Measurements from ENCODE around the gene C12orf76. TPM values are rescaled to one million over a fixed set of nuclear protein-coding genes. Genes with fewer than 3 reads are reported as not detected.
A peak's percentile ranks its signal among the peaks of the same experiment; 100 is the strongest.
"Not testable (repeated sequence)": the region's sequence is repeated elsewhere in the genome, so short reads cannot be mapped to it uniquely, and the experiment has no call there.

The C12orf76 gene, protein sequence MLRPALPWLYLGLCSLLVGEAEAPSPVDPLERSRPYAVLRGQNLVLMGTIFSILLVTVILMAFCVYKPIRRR
- total RNA-seq, result 11.9 and 15.4 TPM in 2 replicates

DNA sequence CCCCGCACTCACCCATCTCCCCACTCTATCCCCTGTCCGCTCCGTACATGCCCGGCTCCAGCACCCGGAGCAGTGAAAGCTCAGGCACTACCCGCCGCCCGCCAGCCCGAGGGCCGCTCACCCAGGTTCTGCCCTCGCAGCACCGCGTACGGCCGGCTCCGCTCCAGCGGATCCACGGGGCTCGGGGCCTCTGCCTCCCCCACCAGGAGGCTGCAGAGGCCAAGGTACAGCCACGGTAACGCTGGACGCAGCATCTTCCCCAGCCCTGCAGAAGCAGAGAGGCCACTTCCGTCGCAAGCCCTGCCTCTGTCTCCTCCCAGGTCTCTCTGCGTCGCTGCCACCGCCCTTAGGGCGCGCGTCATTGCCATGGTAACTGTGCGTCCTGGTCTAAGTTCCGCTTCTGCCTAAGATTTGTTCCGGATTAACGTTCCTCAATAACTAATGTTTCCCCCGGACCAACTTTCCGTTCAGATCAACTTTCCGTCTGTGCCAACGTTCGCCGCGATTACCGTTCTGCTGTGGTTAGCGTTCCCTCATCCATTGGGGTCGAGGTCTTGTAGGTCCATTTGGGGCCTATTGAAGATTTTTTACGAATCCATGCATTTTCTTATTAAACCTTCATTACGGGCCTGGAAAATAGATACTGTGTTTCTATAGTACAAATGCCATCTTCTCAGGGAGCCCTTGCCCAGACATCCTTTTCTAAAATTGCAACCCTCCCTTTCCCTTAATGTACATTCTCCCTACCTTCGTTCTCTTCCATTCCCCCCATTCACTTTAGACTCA is at the start of gene C12orf76:
Gene C12orf76 (minus strand): TSS at position 281 of the 786 bp plus-strand sequence. CDS start 27 bp downstream, at position 254.
- peak; percentile 92 to 95 for DNase-seq (ENCODE audit: low read depth in 2 of 2)

DNA sequence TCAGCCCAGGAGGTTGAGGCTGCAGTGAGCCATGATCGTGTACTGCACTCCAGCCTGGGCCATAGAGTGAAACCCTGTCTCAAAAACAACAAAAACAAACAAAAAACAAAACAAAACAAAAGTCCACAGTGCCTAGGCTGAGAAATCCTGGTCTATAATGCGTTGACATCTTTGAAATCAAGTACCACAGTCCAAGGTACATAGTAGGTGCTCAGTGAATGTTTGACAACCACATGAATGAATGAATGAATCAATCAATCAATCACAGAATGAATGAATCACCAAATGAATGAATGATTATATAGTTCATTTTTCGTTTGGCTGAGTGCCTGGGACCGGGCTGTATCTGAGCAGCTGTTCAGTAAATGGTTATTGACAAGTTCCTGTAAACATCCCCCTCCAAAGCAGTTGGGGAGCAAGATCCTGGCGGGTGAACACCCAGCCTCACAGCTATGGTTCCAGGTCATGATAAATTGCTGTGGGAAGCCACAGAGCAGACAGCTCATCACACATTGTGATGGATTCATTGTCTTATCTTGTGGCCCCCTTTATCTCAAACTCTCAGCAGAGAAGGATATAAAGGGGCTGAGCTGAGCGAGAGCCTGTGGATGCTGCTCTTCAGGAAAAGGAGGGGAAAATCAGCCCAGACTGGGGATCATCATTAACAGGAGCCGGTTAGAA is 45.4 kb upstream of the C12orf76 start:
- DNase-seq (ENCODE audit: low read depth in 2 of 2), result no peak

DNA sequence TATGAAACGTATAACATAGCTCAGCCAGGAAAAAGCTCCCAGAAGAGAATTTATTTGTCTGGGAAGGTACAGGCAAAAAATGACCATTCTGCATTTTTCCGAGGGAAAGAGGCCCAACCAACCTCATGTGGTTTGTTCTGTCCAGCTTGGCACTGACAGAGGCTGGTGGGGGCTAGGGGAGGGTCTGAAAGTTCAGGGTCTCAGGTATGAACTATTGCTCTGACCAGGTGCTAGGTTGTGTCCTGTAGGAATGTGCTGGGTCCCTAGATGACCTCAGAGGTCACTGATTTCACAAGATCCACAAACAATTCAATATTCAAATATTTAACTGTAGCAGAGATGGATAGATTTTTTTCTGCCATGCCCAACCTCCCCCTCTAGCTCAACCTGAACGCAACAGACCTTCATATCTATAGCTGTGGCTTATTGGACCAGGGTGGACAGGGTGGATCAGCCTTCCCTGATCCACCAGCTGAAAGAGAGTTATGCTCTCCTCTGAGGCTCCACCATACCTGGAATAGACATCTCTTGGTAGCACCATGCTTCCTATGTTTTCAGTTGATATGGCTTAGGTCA is 42.9 kb upstream of the C12orf76 start:
- DNase-seq (ENCODE audit: low read depth in 2 of 2), result no peak

DNA sequence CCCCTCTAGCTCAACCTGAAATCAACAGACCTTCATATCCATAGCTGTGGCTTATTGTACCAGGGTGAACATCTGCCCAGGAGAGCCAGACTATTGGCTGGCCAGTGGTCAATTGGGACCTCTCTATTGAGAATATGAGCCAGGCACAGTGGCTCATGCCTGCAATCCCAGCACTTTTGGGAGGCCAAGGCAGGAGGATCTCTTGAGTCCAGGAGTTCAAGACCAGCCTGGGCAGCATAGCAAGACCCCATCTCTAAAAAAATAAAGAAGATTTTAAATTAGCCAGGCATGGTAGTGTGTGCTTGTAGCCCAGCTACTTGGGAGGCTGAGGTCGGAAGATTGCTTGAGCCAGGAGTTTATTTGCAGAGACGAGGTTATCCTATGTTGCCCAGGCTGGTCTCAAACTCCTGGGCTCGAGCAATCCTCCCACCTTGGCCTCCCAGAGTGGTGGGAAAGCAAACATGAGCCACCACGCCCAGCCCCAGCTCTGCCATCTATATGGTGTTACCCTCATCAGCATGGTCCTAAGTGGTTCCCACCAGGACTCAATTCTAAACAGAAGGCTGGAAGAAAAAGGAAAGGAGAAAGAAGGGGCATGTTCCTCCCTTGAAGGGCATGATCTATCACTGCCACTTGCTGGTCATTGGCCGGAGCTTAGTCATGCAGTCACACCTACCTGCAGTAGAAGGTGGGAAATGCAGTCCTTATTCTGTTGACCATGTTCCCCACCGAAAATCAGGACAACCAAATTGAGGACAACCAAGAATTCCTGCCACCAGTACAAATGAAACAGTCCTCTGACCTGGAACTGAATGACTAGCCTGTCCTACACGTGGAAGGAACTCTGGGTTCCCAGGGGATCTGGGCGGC is 42.2 kb upstream of the C12orf76 start:
- no peak for DNase-seq (ENCODE audit: low read depth in 2 of 2)

DNA sequence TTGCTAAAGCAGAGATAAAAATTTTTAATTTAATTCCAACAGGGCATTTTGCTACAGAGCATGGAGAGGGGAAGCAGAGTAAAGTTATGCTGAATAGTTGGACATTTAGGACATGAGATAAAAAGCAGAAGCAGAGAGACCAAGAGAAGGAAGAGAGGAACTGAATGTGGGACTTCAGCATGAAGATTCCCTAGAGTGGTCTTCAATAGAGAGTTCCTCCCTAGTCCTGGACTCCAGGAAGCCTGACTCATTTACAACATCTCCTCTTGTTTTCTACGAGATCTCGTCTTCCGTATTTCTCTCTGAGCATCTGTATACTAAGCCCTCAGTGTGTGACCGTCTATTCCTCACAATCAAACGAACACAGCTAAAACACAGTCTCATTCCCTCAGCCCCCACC is 40.6 kb upstream of the C12orf76 start:
- no peak for DNase-seq (ENCODE audit: low read depth in 2 of 2)

DNA sequence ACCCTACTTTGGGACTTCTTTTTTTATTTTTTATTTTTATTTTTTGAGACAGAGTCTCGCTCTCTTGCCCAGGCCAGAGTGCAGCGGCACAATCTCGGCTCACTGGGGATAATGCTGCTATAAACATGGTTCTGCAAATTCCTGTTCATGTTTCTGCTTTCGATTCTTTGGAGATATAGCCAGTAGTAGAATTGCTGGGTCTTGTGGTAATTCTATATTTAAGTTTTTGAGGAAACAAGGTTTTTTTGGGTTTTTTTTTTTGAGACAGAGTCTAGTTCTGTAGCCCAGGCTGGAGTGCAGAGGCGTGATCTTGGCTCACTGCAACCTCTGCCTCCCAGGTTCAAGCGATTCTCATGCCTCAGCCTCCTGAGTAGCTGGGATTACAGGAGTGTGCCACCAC is 39.9 kb upstream of the C12orf76 start:
- DNase-seq (ENCODE audit: low read depth in 2 of 2), result not testable (repeated sequence)

DNA sequence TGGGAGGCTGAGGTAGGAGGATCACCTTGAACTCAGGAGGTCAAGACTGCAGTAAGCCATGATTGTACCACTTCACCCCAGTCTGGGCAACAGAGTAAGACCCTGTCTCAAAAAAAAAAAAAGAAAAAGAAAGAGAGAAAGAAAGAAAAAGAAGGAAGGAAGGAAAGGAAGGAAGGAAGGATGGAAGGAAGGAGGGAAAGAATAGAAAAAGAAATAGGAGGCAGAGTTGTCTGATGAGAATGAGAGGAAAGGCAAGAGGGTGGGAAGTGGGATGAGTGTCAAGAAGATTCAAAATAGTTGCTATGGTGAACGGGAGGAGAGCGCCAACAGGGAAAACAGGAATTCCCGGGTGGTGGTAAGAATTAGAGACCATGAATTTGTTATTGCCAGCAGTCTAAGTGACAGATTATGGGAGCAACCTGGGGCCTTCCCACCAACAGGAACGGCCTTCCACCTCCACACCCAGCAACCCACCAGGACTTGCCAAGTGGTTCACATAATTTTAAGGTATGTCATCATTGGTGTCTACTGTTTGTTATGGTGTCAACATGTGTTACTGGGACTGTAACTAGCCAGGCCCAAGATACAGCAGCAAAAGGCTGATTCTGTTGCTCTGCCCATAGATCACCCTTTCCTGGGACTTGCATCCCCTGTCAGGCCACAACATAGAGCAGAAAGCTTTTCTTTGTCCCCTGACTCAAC is 36.1 kb upstream of the C12orf76 start:
- DNase-seq (ENCODE audit: low read depth in 2 of 2), result no peak

DNA sequence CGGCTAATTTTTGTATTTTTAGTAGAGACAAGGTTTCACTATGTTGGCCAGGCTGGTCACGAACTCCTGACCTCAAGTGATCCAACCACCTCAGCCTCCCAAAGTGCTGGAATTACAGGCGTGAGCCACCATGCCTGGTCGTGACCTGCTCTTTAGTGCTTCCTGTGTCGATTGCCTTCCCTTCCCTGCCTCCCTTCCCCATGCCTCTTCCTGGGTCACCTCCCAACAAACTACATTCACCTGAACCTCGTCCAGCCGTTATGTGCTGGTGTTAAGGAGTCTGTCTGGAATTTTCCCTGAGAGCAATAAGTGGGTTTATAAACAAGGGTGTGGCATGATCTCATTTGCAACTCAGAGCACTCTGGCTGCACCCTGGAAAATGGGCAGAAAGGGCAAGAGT is 32.1 kb upstream of the C12orf76 start:
- DNase-seq (ENCODE audit: low read depth in 2 of 2), result no peak

DNA sequence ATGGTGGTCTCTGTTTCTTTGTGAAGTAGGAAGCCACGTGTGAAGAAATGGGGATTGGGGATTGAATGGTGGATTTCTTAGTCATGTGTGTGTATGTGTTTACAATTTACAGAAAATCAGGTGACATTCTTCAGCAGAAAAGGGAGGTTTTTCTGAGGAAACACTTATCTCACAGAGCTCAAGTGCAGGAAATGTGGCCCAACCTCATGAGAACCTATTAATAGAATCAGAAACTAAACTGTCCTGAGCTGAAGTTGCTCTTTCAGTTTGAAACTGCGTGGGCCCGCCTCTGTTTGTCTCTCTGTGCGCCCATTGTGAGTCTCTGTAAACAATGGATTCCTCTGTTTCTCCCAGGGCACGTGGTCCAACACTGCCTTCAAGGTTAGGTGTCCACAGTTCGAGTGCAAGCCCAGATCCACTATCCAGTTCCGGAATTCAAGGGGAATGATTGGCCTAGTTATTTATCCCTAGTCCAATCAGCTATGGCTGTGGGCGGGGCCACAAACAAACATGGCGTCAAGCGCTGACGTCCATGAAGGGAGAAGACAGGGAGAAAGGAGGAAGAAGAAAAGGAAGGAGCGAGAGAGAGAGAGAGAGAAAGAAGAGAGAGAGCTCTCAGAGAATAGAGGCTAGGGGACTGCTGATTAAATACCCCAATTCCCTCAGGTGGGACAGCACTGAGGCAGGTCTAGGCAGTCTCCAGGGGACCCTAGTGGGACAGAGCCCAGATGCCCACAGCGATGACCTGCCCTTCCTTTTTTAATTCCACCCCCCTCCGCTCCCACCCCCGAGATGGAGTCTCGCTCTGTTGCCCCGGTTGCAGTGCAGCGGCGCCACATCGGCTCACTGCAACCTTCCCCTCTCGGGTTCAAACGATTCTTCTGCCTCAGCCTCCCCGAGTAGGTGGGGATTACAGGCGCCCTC is 31.4 kb upstream of the C12orf76 start:
- DNase-seq (ENCODE audit: low read depth in 2 of 2), result peak in 1 of 2 donors; percentile 23

DNA sequence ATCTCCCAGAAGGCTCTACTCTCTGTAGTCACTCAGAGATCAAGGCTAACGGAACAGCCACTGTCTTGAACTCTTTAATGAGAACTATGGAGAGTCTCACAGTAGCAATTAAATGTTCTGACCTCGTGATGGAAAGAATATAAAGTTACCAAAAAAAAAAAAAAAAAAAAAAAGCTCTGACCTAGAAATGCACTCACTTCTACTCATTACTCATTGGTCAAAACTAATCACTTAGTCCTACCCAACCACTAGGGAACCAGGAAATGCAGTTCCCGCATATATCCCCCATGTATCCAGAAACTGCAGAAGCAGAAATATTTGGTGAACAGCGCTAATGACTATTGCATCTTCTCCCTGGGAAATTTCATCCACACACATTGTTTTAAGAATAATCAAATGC is 29.5 kb upstream of the C12orf76 start:
- no peak for DNase-seq (ENCODE audit: low read depth in 2 of 2)

DNA sequence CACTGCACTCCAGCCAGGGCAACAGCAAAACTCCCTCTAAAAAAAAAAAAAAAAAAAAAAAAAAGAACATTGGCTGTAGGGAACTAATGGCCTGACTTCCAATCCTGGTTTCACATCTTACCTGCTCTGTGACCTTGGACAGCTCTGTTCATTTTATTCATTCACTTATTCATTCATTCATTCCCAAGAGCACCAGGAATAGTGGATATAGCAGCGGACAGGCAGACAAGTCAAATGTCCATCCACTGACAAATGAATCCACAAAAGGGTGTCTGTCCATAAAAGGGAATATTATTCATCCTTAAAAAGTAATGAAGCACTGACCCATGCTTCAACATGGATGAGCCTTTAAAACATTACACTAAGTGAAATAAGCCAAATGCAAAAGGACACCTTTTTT is 27.6 kb upstream of the C12orf76 start:
- DNase-seq (ENCODE audit: low read depth in 2 of 2), result no peak

DNA sequence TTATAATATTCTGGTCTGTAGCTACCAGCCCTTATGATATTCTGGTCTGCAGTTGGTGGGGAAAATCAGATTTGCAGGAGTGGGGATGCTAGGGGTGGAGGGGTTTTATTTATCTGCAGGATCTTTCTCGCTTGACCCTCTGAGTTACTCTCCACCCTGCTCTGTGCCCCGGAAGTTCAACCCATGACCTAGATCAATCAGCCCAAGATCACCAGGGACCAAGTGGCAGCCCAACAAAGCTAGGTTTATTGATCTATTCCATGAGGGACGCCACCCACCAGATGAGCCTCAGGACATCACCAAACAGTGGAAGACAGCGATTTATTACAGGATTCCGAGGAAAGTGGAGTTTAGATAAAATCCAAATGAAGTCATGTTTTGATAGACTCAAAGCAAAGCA is 25.8 kb upstream of the C12orf76 start:
- no peak for DNase-seq (ENCODE audit: low read depth in 2 of 2)

DNA sequence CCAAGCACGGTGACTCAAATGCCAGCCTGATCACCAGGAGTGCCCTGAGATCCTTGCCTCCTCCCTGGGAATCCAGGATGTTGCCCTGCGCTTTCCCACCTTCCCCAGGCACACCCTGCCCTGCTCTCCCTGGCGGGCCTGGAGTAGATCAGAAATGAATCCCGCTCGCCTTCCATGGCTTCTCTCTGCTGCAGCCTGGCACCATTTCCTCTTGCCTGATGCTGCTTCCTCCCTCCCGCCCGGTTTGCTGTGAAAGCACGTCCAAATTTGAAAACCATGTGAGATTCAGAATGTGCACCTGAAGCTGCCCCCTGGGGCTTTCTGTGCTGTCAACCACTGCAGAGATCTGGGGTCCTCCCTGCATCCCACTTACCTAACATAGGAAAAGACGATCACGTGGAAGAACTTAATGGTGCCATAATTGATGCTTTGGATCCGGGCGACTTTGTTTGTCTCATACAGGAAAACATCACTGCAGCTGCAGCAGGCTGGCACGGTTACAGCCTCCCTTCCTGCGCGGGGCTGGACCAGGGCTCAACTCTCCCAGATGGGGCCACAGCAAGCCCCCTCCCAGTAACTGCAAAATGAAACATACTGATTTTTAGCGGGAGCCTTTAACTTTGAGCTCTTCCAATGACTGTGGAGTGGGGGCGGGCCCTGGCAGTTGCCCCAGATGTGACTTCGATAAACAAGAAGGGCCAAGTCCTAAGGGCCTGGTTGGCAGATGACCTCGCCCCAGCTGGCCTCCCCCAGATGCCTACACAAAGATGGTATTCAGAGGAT is 24.9 kb upstream of the C12orf76 start:
- peak in 1 of 2 donors; percentile 24 for DNase-seq (ENCODE audit: low read depth in 2 of 2)

DNA sequence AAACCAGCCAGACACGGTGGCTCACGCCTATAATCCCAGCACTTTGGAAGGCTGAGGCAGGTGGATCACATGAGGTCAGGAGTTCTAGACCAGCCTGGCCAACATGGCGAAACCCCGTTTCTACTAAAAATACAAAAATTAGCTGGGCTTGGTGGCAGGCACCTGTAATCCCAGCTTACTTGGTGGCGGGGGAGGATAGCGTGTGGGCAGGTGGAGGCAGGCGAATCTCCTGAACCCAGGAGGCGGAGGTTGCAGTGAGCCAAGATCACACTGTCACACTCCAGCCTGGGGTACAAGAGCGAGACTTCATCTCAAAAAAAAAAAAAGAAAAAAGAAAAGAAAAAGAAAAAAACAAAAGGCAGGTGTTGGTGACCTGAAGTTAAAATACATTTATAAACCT is 24.3 kb upstream of the C12orf76 start:
- not testable (repeated sequence) for DNase-seq (ENCODE audit: low read depth in 2 of 2)

DNA sequence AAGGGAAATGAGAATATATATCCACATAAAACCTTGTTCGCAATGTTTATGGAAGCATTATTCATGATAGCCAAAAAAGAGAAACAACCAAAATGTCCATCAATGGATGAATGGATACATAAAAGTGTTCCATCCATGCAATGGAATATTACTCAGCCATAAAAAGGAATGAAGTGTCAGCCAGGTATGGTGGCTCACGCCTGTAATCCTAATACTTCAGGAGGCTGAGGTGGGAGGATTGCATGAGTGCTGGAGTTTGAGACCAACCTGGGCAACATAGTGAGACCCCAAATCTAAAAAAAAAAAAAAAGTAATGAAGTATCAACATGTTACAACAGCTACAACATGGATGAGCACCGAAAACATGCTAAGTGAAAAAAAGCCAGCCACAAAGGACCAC is 23.6 kb upstream of the C12orf76 start:
- no peak for DNase-seq (ENCODE audit: low read depth in 2 of 2)

DNA sequence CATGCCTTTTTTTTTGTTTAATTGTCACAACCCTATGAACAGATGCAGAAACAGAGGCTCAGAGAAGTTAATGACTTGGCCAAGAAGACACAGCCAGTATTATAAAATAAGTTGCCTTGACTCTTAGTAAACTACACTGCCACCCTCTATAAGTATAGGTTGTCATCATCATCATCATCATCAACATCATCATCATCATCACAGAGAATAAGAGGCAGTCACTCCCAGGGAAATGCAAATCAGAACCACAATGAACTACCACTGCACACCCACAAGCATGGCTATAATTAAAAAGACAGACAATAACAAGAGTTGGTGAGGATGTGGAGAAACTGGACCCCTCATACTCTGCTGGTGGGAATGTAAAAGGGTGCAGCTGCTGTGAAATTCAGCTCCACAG is 23.2 kb upstream of the C12orf76 start:
- DNase-seq (ENCODE audit: low read depth in 2 of 2), result no peak

DNA sequence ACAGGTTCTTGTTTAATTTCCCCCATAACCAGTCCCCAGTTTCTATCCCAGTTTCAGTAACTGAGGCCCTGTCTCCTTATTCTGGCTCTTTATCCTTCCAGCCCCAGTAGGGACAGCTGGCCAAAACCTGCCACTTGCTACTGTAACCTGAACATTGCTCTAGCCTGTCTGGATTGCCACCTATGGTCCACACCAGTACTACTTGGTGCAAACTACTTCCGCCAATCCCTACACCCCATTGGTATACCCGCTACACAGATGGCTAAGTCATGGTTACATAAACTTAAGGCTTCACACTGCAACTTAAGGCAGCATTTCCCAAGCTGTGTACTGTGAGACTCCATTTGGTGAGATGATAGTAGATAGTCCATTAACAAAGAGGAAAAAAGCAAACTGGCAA is 20.3 kb upstream of the C12orf76 start:
- no peak for DNase-seq (ENCODE audit: low read depth in 2 of 2)

DNA sequence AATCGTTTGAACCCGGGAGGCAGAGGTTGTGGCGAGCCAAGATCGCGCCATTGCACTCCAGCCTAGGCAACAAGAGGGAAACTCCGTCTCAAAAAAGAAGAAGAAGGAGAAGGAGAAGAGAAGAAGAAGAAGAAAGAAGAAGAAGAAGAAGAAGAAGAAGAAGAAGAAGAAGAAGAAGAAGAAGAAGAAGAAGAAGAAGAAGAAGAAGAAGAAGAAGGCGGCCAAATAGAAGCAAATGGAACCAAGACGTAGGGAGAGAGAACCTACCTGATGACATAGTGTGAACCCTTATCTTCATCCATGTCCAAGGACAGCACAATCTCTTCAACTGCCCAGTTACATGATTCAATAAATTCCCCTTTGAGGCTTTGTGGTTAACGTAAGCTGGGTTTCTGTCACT is 19.8 kb upstream of the C12orf76 start:
- not testable (repeated sequence) for DNase-seq (ENCODE audit: low read depth in 2 of 2)

DNA sequence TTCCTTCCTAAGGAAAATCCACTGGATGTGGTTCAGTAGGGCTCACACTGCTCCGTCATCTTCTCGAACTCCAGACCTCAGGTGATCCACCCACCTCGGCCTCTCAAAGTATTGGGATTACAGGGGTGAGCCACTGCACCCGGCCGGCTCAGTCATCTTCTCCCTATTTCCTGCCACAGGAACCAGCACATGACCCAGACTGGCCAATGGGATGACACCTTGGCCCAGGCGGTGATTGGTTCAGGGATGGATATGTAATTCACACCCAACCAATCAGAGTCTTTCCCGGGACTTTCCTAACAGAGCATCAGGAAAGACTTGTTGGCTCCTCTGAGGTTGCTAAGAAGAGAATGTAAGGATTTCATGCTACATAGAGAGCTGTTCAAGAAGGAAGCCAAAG is 19.2 kb upstream of the C12orf76 start:
- DNase-seq (ENCODE audit: low read depth in 2 of 2), result no peak
